Measurements from ENCODE around the gene SPRTN. TPM values are rescaled to one million over a fixed set of nuclear protein-coding genes. Genes with fewer than 3 reads are reported as not detected.

The SPRTN gene
- total RNA-seq, 1 donor from 2014 or later: 13.9 TPM

DNA sequence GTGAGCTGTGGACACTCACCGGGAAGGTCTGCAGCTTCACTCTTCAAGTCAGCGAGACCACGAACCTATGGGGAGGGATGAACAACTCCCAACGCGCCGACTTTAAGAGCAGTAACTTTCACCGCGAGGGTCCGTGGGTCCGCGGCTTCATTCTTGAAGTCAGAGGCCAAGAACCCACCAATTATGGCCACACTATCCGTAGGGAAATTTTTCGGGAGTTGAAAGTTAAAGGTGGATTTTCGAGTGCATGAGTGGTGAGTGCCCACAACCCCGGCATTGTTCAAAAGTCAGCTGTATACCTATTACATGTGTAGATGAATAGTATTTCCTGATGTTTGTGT lies 20.1 kb upstream of the SPRTN start:
- no peaks in the 10 kb centered on the region for H3K9me3 Mint-ChIP-seq (ENCODE audit: low read depth)
- no peaks in the 10 kb centered on the region for H3K4me1 Mint-ChIP-seq (ENCODE audit: low read depth)
- no peak overlapping the region for H3K4me3 Mint-ChIP-seq (ENCODE audit: low read depth)
- H3K27ac Mint-ChIP-seq: no peak overlapping the region
- H3K27me3 Mint-ChIP-seq: no peaks in the 10 kb centered on the region
- no peak for TF ChIP-seq CTCF (IDR thresholded peaks at IDR 0.05; ENCODE audit: unreplicated experiment)
- no peak for DNase-seq (ENCODE audit: low spot score, unreplicated experiment)
- no peaks in the 10 kb centered on the region for H3K36me3 Mint-ChIP-seq (ENCODE audit: insufficient read depth)

DNA sequence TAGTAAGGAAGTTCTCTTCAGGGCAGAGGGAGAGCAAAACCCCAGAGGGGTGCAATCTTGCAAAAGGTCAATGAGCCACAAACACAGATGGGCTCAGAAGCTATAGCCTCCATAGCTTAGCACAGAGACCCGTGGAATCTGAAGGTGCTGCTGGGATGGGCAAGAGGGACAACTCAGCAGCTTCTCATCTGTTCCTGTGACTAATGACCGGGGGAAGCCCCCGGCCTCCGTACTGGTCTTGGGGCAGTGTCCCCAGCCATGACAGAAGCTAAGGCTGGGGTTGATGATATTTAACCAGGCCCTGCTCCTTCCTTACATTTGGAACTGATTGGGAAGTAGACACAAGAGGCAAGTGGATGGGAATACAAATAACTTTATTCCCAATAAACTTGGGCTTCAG lies 19.5 kb upstream of the SPRTN start:
- H3K36me3 Mint-ChIP-seq (ENCODE audit: insufficient read depth): no peaks in the 10 kb centered on the region
- no peaks in the 10 kb centered on the region for H3K9me3 Mint-ChIP-seq (ENCODE audit: low read depth)
- TF ChIP-seq CTCF (IDR thresholded peaks at IDR 0.05; ENCODE audit: unreplicated experiment): no peak
- H3K27ac Mint-ChIP-seq: no peak overlapping the region
- no peak overlapping the region for H3K4me3 Mint-ChIP-seq (ENCODE audit: low read depth)
- no peaks in the 10 kb centered on the region for H3K27me3 Mint-ChIP-seq
- H3K4me1 Mint-ChIP-seq (ENCODE audit: low read depth): no peaks in the 10 kb centered on the region
- no peak for DNase-seq (ENCODE audit: low spot score, unreplicated experiment)

DNA sequence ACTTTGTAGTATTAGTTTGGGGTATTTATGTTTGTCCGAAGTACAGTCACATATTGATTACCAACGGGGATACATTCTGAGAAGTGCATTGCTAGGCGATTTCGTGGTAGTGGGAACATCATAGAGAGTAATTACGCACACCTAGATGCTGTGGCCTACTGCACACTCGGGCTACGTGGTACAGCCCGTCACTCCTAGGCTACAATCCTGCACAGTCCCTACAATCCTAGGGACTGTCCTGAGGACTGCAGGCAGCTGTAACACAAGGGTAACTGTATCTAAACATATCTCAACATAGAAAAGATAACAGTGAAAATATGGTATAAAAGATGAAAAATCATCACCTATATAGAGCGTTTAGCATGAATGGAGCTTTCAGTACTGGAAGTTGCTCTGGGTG lies 19.0 kb upstream of the SPRTN start:
- no peaks in the 10 kb centered on the region for H3K27me3 Mint-ChIP-seq
- H3K9me3 Mint-ChIP-seq (ENCODE audit: low read depth): no peaks in the 10 kb centered on the region
- TF ChIP-seq CTCF (IDR thresholded peaks at IDR 0.05; ENCODE audit: unreplicated experiment): no peak
- no peak overlapping the region for H3K27ac Mint-ChIP-seq
- H3K36me3 Mint-ChIP-seq (ENCODE audit: insufficient read depth): no peaks in the 10 kb centered on the region
- H3K4me1 Mint-ChIP-seq (ENCODE audit: low read depth): no peaks in the 10 kb centered on the region
- H3K4me3 Mint-ChIP-seq (ENCODE audit: low read depth): no peak overlapping the region
- DNase-seq (ENCODE audit: low spot score, unreplicated experiment): no peak

DNA sequence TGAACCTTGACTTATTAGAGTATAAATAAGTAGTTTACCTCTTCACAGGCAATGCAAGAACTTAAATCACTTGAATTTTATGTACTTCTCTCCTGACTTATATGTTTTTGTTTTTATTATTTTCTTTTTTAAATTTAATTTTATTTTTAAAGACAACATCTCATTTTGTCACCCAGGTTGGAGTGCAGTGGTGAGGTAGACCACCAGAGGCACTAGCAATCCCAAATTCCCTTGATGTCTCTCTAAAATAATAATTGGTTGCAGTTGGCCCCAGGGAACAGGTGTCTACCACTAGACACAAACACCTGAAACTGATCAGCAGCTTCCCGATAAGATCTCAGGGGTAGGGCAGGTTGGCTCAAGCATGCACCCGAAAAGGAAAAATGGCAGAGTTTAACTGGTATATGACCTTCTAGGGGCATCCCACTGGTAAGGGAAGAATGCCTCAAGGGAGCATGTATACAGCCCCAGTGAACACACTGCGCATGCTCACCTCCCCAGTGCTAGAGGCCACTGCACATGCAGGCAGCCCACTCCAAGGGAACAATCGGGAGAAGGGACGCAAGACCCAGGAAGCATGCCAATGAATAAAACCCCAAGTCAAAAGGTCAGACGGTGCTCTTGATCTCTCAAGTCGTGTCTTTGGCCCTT lies 15.1 kb upstream of the SPRTN start:
- Mint-ChIP-seq H3K9me3 (ENCODE audit: low read depth) (no peaks in the 10 kb centered on the region), H3K27ac (no peak overlapping the region), H3K36me3 (ENCODE audit: insufficient read depth) (no peaks in the 10 kb centered on the region), H3K4me1 (ENCODE audit: low read depth) (peaks cover 3% of the 10 kb centered on the region), H3K4me3 (ENCODE audit: low read depth) (no peak overlapping the region), H3K27me3 (no peaks in the 10 kb centered on the region)
- TF ChIP-seq CTCF (IDR thresholded peaks at IDR 0.05; ENCODE audit: unreplicated experiment): no peak
- DNase-seq (ENCODE audit: low spot score, unreplicated experiment): no peak

DNA sequence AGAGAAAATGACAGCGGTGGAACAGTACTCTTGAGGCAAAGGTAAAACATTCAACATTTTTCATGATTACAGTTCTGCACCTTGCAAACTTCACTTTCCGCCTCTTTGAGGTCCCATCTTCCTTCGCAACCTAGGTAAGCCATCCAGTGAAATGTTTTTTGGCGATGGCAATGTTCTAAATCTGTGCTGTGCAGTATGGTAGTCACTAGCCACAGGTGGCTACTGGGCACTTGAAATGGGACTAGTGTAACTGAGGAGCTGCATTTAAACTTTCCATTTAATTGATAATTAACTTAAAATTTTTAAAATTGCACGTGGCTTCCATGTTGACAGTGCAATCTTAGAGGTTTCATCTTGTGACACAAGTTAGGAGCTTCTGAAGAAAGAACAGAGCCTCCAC lies 13.4 kb upstream of the SPRTN start:
- DNase-seq (ENCODE audit: low spot score, unreplicated experiment): no peak
- H3K36me3 Mint-ChIP-seq (ENCODE audit: insufficient read depth): no peaks in the 10 kb centered on the region
- H3K27me3 Mint-ChIP-seq: no peaks in the 10 kb centered on the region
- H3K4me1 Mint-ChIP-seq (ENCODE audit: low read depth): peaks cover 3% of the 10 kb centered on the region
- no peaks in the 10 kb centered on the region for H3K9me3 Mint-ChIP-seq (ENCODE audit: low read depth)
- TF ChIP-seq CTCF (IDR thresholded peaks at IDR 0.05; ENCODE audit: unreplicated experiment): no peak
- no peak overlapping the region for H3K27ac Mint-ChIP-seq
- H3K4me3 Mint-ChIP-seq (ENCODE audit: low read depth): no peak overlapping the region
